HT-29 (cell line): Measurements from ENCODE around the gene APRT. TPM values are rescaled to one million over a fixed set of nuclear protein-coding genes. Genes with fewer than 3 reads are reported as not detected.
A peak's percentile ranks its signal among the peaks of the same experiment; 100 is the strongest.

ENCODE experiments used
- DNase-seq: peaks from one replicate; pipeline ENCODE4 v3.0.0-alpha.2; 2015; ENCODE audit warnings: low spot score
- total RNA-seq: library from RNA; depleted of rRNA; stranded (reverse); fragments of >200 nt; shearing (Covaris generic); gene quantifications from 2 replicates; pipeline ENCODE4 v1.2.3, GENCODE V29; 2014; rRNA removed

Gene APRT
- total RNA-seq: 669 and 675 TPM in 2 replicates

GRCh38 chr16:88811769-88812512 is at the start of gene APRT:
Gene APRT (minus strand): TSS chr16:88811928. CDS start chr16:88811899, 29 bp downstream.
- peak; percentile 92 for DNase-seq

DNA sequence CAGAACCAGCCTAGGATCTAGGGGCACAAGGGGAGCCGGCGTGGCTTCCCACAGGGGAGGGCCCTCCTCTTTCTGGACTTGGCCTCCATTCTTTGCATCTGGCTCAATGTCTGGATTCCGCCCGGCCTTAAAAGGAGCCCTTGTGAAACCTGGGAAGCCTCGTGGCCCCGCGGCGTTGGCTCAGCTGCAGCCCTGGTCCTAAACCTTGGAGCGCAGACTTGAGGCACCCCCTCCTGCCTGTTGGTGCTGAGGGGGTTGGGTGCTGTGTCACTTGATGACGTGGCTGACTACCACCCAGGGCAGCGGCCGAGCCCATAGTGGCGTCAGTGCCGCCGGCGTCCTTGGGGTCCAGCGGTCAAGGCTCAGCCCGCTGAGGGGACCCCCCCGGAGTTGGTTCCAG is 49.6 kb upstream of the APRT start:
- no peak for DNase-seq

- no peak for DNase-seq
Measured at GRCh38 chr16:88859381-88860091, 47.8 kb upstream of the APRT start.

- peak; percentile 83 for DNase-seq
Measured at GRCh38 chr16:88857728-88858339, 46.1 kb upstream of the APRT start.

- peak; percentile 96 for DNase-seq
Measured at GRCh38 chr16:88856828-88857727, 45.4 kb upstream of the APRT start, which contains the start of the genes GALNS and TRAPPC2L. Gene GALNS (minus strand): TSS chr16:88856947. CDS start chr16:88856877, 70 bp downstream. Gene TRAPPC2L (plus strand): TSS chr16:88857127. CDS start chr16:88857151, 24 bp downstream.

GRCh38 chr16:88856122-88856827 is 44.5 kb upstream of the APRT start:
- no peak for DNase-seq

GRCh38 chr16:88855736-88856121 is 44.0 kb upstream of the APRT start:
- no peak for DNase-seq

GRCh38 chr16:88855176-88855575 is 43.4 kb upstream of the APRT start:
- no peak for DNase-seq

GRCh38 chr16:88854306-88855111 is 42.8 kb upstream of the APRT start:
- no peak for DNase-seq

GRCh38 chr16:88853325-88853941 is 41.7 kb upstream of the APRT start:
- no peak for DNase-seq

DNA sequence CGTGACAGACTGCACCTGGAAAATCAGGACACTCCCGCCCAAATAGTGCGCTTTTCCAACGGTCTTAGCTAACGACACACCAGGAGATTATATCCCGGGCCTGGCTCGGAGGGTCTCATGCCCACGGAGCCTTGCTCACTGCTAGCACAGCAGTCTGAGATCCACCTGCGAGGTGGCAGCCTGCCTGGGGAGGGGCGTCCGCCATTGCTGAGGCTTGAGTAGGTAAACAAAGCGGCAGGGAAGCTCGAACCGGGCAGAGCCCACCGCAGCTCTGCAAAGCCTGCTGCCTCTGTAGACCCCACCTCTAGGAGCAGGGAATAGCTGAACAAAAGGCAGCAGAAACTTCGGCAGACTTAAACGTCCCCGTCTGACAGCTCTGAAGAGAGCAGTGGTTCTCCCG is 39.9 kb upstream of the APRT start:
- DNase-seq: no peak

DNA sequence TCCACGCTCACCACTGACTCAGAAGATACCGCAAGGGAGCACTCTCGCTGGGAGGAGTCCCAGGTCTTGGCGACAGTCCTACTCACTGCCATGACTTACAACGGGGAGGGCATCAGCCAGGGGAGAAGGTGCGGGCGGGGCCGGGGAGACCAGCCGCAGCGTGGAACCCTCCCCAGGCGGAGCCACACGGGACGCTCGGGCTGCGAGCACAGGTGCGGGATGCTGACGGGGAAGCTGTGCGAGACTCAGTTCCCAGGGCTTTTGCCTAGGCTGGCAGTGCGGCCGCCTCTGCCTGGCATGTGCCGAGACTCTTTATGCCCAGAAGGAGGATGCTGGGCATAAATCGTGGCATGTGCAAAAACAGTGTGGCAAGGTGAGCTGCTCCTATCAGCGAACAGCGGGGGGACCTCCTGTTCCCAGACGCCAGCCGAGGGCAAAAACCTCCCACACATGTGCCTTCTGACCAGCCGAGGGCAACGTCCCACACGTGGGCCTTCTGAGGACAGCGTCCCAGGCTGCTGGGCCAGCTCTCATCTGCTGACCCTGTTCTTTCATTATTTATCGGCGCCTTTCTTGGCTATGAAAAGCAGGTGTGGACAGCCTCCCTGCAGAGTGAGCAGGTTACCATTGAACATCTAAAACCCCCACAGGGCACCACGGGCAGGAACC is 38.9 kb upstream of the APRT start:
- DNase-seq: no peak

- no peak for DNase-seq
Measured at GRCh38 chr16:88848557-88848956, 36.8 kb upstream of the APRT start.

DNA sequence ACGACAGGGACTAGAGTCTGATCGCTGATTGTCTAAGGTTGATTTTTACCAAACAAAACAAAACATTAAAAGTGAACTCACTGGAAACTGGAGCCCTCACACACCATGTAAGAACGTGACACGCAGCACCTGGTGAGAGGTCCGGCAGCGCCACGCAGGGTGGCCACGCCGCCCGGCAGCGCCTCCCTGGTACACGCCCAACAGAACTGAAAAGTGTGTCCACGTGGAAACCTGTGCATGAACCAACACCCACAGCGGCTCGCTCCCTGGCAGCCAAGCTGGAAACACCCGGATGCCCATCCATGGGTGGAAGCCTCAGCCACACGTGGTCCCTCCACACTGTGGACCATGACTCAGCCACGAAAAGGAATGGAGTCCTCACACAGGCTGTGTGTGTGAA is 35.9 kb upstream of the APRT start:
- no peak for DNase-seq

DNA sequence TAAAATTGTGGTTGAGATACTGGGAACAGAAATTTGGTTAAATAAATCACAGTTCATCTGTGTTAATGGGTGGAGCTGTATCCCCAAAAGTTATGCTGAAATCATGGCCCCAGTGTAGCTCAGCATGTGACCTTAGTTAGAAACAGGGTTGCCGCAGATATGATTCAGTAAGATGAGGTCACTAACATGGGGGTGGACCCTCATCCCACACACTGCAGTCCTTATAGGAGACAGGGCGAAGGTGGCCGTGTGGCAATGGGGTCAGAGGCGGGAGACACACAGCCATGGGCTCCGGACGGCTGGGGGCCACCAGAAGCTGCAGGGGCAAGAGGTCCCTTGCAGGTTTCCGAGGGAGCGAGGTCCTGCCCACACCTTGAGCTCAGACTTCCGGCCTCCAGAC is 34.4 kb upstream of the APRT start:
- no peak for DNase-seq

GRCh38 chr16:88844419-88845036 is 32.8 kb upstream of the APRT start:
- DNase-seq: no peak

DNA sequence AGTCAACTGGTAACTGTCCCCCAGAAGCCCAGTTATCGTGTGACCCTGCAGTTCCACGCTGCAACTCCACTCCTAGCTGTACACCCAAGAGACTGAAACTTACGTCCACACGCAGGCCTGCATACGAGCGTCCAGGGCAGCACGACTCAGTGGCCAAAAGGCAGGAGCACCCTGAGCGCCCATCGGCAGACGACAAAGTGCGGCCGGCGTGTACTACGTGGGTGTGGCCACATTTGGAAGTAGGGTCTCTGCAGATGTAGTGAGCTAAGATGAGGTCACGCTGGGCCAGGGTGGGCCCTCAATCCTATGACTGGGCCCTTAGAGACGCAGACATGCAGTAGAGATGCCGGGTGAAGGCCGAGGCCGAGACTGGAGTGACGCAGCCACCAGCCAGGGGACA is 31.5 kb upstream of the APRT start:
- no peak for DNase-seq

DNA sequence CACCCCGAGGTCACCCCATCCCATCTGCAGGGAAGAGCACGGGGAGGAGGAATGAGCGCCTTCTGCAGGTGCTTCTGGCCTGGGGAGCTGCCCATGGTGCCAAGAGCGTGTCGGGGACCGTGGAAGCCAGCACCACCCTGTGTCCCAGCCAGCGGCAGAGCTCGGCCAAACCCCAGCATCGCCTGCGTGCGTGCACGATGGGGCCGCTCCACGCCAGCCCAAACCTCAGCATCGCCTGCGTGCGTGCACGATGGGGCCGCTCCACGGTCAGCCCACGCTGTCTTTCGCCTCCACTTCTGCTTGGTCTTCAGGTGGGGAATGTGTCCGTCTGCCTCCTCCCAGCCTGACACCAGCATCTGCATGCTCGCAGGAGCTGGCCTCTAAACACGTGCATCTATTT is 31.1 kb upstream of the APRT start:
- no peak for DNase-seq
